ENCODE measurements around the gene PALM3.

DNA sequence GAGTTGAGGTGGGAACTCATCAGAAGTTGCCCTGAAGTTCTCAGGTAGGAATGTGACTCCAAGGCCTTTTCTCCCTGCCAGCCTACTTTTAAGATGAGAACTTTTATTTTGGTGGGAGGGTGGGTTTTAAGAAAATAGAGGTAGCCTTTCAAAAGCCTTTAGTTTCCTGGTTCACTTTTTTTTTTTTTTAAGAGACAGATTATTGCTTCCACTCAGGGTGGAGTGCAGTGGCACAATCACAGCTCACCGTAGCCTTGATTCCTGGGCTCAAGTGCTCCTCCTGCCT is 20.7 kb upstream of the PALM3 start:
- TF ChIP-seq CTCF (IDR thresholded peaks at IDR 0.05) (no peak), POLR2A (IDR thresholded peaks at IDR 0.05) (no peak), EP300 (IDR thresholded peaks at IDR 0.05) (no peak)

All from tibial nerve (tissue), 4 donors.